Keratinocyte (primary cell): Measurements from ENCODE around the gene RAB35.

ENCODE experiments used
- CTCF ChIP-seq, 3 experiments: IDR thresholded peaks in 1 of 3; conservative IDR thresholded peaks in 1 of 3; optimal IDR thresholded peaks in 1 of 3; 2 replicates in 2 of 3; 3 replicates in 1 of 3; pipeline versions ENCODE3 to v1.5.1; 2011; ENCODE audit warnings: low read length in 3 of 3, mild to moderate bottlenecking in 3 of 3, moderate library complexity in 2 of 3, control low read depth in 1 of 3, inconsistent platforms in 1 of 3; ENCODE audit not compliant: insufficient read depth in 2 of 3; ENCODE audit errors: extremely low read depth in 1 of 3
- EZH2 ChIP-seq: IDR thresholded peaks from one replicate; pipeline ENCODE4 v1.6.1; 2012; ENCODE audit warnings: inconsistent platforms, mild to moderate bottlenecking, low read length, moderate library complexity

GRCh38 chr12:120099738-120100137 is 16.8 kb downstream of the RAB35 start:
- TF ChIP-seq CTCF (optimal IDR thresholded peaks at IDR 0.05 in 1 of 3, IDR thresholded peaks at IDR 0.05 in 1 of 3, conservative IDR thresholded peaks at IDR 0.05 in 1 of 3; ENCODE audit: extremely low read depth in 1 of 3, insufficient read depth in 2 of 3, low read length in 3 of 3) (no peak), EZH2 (no peak)
